Raji (cell line): ENCODE results near the gene DGKA.

Source experiments
- POLR2A ChIP-seq: IDR thresholded peaks from 2 replicates; pipeline ENCODE4 v1.6.1; 2011; ENCODE audit warnings: low read depth, low read length, control low read depth; ENCODE audit not compliant: insufficient read depth

The DGKA gene

GRCh38 chr12:55930771-55931316 is at the start of gene DGKA:
Gene DGKA, plus strand, starts transcription at chr12:55931162. Its CDS starts 5,342 bp downstream, at chr12:55936504.
- TF ChIP-seq POLR2A = peak; percentile 61

- no peak for TF ChIP-seq POLR2A
Observed at GRCh38 chr12:55885113-55885512, 45.8 kb upstream of the DGKA start.

- TF ChIP-seq POLR2A = no peak
Observed at GRCh38 chr12:55891310-55891709, 39.7 kb upstream of the DGKA start.

- no peak for TF ChIP-seq POLR2A
Observed at GRCh38 chr12:55893723-55894122, 37.2 kb upstream of the DGKA start.

GRCh38 chr12:55899082-55899481 is 31.9 kb upstream of the DGKA start:
- TF ChIP-seq POLR2A = no peak

GRCh38 chr12:55901881-55902490 is 29.0 kb upstream of the DGKA start:
- no peak for TF ChIP-seq POLR2A

GRCh38 chr12:55906056-55906455 is 24.9 kb upstream of the DGKA start:
- no peak for TF ChIP-seq POLR2A

GRCh38 chr12:55908726-55909512 is 22.0 kb upstream of the DGKA start:
- TF ChIP-seq POLR2A = no peak

GRCh38 chr12:55909513-55909884 is 21.5 kb upstream of the DGKA start:
- TF ChIP-seq POLR2A = no peak

- no peak for TF ChIP-seq POLR2A
Observed at GRCh38 chr12:55912908-55913307, 18.1 kb upstream of the DGKA start.

- no peak for TF ChIP-seq POLR2A
Observed at GRCh38 chr12:55915482-55915859, 15.5 kb upstream of the DGKA start.

GRCh38 chr12:55922126-55922525 is 8.8 kb upstream of the DGKA start:
- no peak for TF ChIP-seq POLR2A

- TF ChIP-seq POLR2A = no peak
Observed at GRCh38 chr12:55925371-55925770, 5.6 kb upstream of the DGKA start.

- TF ChIP-seq POLR2A = no peak
Observed at GRCh38 chr12:55925870-55926737, 4.9 kb upstream of the DGKA start.
